ENCODE measurements around the gene MCRIP2.

The MCRIP2 gene

GRCh38 chr16:642189-643049 is 791 bp downstream of the MCRIP2 start:
- TF ChIP-seq CTCF (IDR thresholded peaks at IDR 0.05; ENCODE audit: low read depth, low read length, missing control alignments), result no peak
- no peak for DNase-seq (ENCODE audit: low read depth)
- in situ Hi-C loops (cut with HindIII; ENCODE audit: low sequenced_read_pairs), result no loop called here
- H3K4me3 ChIP-seq (ENCODE audit: low read depth, low read length), result peak overlapping the region; percentile 59

- no peak for TF ChIP-seq CTCF (IDR thresholded peaks at IDR 0.05; ENCODE audit: low read depth, low read length, missing control alignments)
- H3K4me3 ChIP-seq (ENCODE audit: low read depth, low read length), result peak overlapping the region; percentile 59
- in situ Hi-C loops (cut with HindIII; ENCODE audit: low sequenced_read_pairs), result no loop called here
- no peak for DNase-seq (ENCODE audit: low read depth)
These were observed 1.4 kb downstream of the MCRIP2 start for GRCh38 chr16:643050-643368.

DNA sequence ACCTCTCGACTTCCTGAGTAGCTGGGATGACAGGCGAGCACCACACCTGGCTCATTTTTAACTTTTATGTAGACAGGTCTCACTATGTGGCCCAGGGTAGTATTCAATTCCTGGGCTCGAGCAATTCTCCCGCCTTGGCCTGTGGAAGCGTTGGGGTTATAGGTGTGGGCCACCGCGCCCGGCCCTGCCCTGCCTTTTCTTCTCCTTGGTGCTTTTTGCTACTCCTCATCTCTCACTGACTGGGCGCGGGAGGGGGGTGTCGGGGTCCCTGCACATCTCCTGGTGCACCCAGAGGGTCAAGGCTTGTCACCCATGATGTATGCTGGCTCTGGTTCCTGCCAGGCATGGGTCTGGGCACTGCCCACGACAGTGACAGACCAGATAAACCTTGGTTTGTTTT is 2.9 kb downstream of the MCRIP2 start:
- no peak for TF ChIP-seq CTCF (IDR thresholded peaks at IDR 0.05; ENCODE audit: low read depth, low read length, missing control alignments)
- no peak overlapping the region for H3K4me3 ChIP-seq (ENCODE audit: low read depth, low read length)
- DNase-seq (ENCODE audit: low read depth), result no peak
- in situ Hi-C loops (cut with HindIII; ENCODE audit: low sequenced_read_pairs), result no loop called here

DNA sequence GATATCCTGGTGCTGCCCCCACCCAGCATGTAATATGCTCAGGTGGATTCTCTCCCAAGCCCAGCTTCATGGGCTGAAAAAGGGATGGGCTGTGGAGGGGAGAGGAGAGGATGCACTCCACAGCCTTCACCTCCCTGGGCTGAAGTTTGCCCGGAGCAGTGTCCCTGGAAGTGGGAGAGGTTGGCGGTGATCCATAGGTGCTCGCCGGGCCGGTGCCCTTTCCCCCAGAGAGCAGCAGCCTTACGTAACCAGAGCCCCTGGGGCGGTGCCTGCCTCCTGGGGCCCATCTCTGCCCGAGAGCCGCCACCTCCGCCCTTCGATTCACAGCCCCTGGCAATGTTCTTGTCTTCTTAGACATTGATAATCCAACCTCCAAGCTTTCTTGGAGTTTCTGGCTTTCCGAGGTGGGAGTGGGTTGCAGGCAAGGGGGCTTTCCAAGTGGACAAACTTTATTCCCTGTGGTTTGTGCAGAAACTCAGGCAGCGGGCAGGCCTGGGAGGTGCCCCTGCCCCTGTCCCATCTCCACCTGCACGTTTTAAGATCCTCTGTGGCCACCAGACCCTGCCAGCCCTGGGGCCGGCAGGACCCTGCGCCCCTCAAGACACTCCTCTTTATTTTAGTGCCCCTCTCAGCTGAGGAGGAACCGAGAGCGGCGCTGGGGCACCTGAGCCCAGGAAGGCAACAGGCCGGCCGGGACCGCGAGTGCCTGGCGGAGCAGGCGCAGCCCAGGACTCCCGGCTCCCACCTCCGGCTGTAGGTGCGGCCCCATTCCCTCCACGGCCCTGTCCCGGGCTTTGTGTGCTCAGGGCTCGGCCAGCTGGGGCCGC is 4.4 kb downstream of the MCRIP2 start:
- in situ Hi-C loops (cut with HindIII; ENCODE audit: low sequenced_read_pairs), result no loop called here

DNA sequence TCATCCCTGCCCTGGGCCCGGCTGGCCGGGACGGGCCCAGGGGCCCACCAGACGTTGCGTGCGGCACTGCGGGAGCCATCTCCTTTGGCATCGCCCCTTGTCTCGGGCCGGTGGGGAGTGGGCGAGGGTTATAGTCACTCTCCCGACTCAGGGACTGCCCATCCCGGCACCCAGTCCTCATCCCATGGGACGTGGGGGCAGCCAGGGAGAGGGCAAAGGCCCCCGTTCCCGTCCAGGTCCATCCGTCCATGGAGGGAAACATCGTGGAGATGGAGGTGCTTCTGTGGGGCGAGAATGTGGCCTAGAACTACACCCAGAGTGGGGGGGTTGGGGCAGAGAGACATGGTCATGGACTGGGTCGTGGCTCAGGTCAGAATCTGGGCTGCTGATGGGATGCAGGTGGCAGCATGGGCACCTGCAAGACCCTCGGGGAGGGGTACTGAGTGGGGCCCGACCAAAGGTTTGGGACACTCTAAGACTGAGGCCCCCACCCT is 5.1 kb downstream of the MCRIP2 start:
- no peak for TF ChIP-seq CTCF (IDR thresholded peaks at IDR 0.05; ENCODE audit: low read depth, low read length, missing control alignments)
- in situ Hi-C loops (cut with HindIII; ENCODE audit: low sequenced_read_pairs), result no loop called here
- DNase-seq (ENCODE audit: low read depth), result no peak
- no peak overlapping the region for H3K4me3 ChIP-seq (ENCODE audit: low read depth, low read length)

More for the DNA sequence above, 4.4 kb downstream of the MCRIP2 start:
- H3K4me3 ChIP-seq (ENCODE audit: low read depth, low read length), result no peak overlapping the region
- TF ChIP-seq CTCF (IDR thresholded peaks at IDR 0.05; ENCODE audit: low read depth, low read length, missing control alignments), result no peak
- no peak for DNase-seq (ENCODE audit: low read depth)

DNA sequence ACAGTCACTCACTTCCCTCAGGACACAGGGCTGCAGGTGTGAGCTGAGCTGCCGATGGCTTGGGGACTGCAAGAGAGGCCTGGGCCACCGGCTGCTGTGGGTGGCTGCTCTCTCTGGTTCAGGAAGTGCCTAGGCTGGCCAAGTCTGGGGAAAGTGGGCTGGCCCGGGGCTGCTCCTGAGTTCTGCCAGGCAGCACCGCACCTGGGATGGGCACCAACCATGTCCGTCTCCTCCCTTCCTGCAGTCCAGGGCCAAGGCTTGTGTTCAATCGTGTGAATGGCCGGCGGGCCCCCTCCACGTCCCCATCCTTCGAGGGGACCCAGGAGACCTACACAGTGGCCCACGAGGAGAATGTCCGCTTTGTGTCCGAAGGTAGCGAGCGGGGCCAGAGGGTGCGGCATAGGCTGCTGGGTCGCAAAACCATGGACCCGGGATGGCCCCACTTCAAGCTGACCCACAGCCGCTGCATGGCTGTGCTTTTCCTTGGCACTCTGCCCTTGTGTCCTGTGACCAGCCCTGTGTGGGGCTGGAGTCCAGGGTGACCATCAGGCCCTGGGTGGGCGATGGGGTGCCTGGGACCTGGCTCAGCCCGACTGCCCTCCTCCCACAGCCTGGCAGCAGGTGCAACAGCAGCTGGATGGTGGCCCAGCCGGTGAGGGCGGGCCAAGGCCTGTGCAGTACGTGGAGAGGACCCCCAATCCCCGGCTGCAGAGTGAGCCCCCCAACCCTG is 5.7 kb downstream of the MCRIP2 start:
- in situ Hi-C loops (cut with HindIII; ENCODE audit: low sequenced_read_pairs), result no loop called here
- TF ChIP-seq CTCF (IDR thresholded peaks at IDR 0.05; ENCODE audit: low read depth, low read length, missing control alignments), result no peak
- no peak overlapping the region for H3K4me3 ChIP-seq (ENCODE audit: low read depth, low read length)

More for the DNA sequence above, 5.7 kb downstream of the MCRIP2 start:
- DNase-seq (ENCODE audit: low read depth), result no peak
